Stimulated activated naive CD8-positive, alpha-beta T cell treated with anti-CD3 and anti-CD28 coated beads, Interleukin-15, Interleukin-2, amounts not matched to agents 100 ng/mL and 50 ng/mL, for 24 hours (primary cell): ENCODE results near the gene MRGPRF.

Experiments
- H3K27ac Mint-ChIP-seq: one replicate; pipeline ENCODE4 v1.8.0; 2021; ENCODE audit warnings: mild to moderate bottlenecking, mixed read lengths
- H3K27me3 Mint-ChIP-seq: one replicate; pipeline ENCODE4 v1.8.0; 2021; ENCODE audit warnings: mixed read lengths
- H3K36me3 Mint-ChIP-seq: one replicate; pipeline ENCODE4 v1.8.0; 2021; ENCODE audit warnings: low read depth, mixed read lengths
- H3K4me1 Mint-ChIP-seq: one replicate; pipeline ENCODE4 v1.8.0; 2021; ENCODE audit warnings: low read depth, mixed read lengths
- H3K4me3 Mint-ChIP-seq: one replicate; pipeline ENCODE4 v1.8.0; 2021; ENCODE audit warnings: mild to moderate bottlenecking, mixed read lengths
- H3K9me3 Mint-ChIP-seq: one replicate; pipeline ENCODE4 v1.8.0; 2021; ENCODE audit warnings: mixed read lengths

The MRGPRF gene

DNA sequence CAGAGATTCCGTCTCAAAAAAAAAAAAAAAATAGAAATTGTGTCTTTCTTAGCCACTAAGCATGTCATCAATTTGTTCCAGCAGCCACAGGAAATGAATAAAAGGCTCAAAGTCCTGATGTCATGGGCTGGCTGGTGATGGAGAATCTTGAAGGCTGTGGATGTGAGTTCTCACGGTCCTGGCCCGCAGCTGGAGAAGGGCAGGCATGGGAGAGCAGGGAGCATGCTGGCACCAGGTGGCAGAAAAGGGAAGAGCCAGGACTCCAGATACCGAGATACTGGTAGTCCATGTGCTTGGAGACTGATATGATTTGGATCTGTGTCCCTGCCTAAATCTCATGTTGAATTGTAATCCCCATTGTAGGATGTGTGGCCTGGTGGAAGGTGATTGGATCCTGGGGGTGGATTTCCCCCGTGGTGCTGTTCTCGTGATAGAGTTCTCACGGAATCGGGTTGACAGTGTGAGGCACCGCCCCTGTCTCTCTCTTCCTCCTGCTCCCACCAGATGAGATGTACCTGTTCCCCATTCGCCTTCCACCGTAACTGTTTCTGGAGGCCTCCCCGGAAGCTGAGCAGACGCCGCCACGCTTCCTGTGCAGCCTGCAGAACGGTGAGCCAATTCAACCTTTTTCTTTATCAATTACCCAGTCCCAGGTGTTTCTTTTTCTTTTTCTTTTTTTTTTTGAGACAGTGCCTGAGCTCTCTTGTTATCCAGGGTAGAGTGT, 50.4 kb downstream of the MRGPRF start:
- peaks cover 7% of the 10 kb centered on the region for H3K4me1 Mint-ChIP-seq
- H3K27me3 Mint-ChIP-seq, result no peaks in the 10 kb centered on the region
- no peaks in the 10 kb centered on the region for H3K9me3 Mint-ChIP-seq
- no peak overlapping the region for H3K4me3 Mint-ChIP-seq
- H3K36me3 Mint-ChIP-seq, result no peaks in the 10 kb centered on the region
- no peak overlapping the region for H3K27ac Mint-ChIP-seq

DNA sequence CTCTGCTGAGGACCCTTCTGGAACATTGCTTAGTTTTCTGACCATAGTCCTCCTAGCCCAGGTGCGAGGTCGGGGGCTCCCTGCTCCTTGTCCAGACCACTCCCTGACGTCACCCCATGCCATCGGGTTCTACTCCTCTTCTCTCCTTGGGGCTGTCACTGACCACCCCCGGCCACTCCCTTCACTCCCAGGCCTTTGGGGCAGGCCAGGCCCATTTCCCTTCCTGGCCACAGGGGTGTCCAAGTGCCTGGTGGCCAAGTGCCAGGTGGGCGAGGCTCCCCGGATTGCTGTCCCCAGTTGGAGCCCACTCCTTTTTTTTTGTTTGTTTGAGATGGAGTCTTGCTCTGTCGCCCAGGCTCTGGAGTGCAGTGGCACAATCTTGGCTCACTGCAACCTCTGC, 51.8 kb downstream of the MRGPRF start:
- Mint-ChIP-seq H3K27me3 (no peaks in the 10 kb centered on the region), H3K27ac (no peak overlapping the region), H3K4me3 (no peak overlapping the region), H3K36me3 (no peaks in the 10 kb centered on the region), H3K9me3 (no peaks in the 10 kb centered on the region), H3K4me1 (peaks cover 7% of the 10 kb centered on the region)

DNA sequence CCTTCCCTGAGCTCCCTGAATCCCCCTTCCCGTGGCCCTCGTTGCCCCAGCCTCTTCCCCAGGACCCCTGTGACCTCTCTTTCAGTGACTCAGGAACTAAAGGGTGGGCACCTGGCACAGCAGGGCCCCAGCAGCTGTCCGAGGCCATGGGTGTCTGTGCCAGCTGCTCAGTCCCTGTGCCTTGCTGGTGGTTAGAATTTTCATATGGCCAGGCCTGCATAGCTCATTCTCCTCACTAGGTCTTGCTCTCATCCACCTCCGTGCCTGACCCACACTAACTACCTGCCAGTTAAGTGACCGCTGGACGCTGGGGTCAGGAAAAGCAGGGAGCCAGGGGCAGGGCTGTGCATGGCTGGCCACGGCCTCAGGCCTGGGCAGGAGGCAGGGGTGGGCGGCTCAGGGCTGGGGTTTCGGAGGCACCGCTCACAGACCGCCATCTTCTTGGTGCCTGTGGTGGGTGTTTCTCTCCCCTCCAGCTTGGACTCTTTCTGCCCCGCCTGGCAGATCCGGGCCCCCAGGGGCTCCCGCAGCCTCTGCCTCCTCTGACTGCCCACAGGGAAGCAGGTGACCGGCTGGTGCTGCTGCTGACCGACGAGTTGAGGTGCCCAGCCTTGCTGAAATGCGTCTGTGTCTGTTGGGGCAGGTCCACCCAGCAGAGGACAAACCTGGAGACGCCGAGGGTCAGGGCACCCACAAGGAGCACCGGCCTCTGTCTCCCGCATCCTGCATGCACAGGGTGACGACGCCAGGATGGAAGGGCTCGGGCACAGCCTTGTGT, 52.6 kb downstream of the MRGPRF start:
- Mint-ChIP-seq H3K27me3 (no peaks in the 10 kb centered on the region), H3K27ac (no peak overlapping the region), H3K4me3 (no peak overlapping the region), H3K9me3 (no peaks in the 10 kb centered on the region), H3K4me1 (peaks cover 8% of the 10 kb centered on the region), H3K36me3 (no peaks in the 10 kb centered on the region)

DNA sequence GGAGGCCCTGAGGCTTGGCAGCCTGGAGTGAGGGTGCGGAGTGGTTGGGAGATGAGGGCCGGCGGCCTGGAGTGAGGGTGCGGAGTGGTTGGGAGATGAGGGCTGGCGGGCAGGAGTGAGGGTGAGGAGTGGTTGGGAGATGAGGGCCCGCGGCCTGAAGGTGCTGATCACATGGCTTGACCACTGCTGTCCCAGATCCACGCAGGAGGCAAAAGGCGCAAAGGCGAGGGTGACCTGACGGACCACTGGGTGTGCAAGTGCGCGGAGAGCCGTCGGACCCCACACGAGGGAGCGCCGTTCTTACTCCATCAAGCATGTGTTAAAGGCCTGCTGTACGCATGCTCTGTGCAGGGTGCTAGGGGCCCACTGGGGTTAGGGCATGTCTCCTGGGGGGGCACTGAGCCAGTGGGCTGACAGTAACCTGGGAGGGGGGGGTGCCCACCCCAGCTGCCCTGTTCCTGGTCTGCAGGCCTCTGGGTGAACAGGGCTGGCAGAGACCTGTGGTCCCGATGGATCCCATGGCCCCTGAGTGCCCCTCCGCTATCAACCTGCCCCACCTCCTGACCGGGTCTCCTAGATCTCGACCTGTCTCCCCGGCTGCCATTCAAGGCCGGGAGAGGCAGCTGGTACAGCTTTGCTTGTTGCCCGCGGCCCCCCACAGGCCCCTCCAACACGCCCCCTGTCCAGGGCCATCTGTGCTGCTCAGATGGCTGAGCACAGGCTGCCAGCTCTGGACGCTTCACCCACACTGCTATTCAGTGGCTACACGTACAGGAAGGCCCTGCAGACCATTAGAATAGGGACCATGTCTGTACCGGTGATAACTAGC, 53.4 kb downstream of the MRGPRF start:
- no peaks in the 10 kb centered on the region for H3K9me3 Mint-ChIP-seq
- no peak overlapping the region for H3K4me3 Mint-ChIP-seq
- peaks cover 11% of the 10 kb centered on the region for H3K4me1 Mint-ChIP-seq
- H3K27me3 Mint-ChIP-seq, result no peaks in the 10 kb centered on the region
- H3K27ac Mint-ChIP-seq, result no peak overlapping the region
- H3K36me3 Mint-ChIP-seq, result no peaks in the 10 kb centered on the region

DNA sequence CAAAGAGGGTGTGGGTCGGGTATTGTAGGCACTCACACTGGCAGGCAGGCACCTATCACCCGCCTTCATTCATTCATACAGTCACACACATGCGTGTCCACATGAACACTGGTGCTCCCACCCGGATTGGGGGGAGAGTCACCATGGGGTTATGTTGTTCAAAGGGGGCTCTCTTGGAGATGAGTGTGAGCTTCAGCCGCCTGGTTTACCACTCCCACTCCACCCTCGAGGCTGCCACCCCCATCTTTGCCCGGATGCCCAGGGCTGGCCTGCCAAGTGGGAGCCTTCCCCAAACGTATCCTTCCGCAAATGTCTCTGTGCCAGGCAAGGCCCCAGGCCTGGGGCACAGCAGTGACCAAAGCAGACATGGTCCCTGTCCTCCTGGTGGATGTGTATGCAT, 54.8 kb downstream of the MRGPRF start:
- no peak overlapping the region for H3K27ac Mint-ChIP-seq
- peaks cover 11% of the 10 kb centered on the region for H3K4me1 Mint-ChIP-seq
- no peaks in the 10 kb centered on the region for H3K27me3 Mint-ChIP-seq
- no peaks in the 10 kb centered on the region for H3K36me3 Mint-ChIP-seq
- no peak overlapping the region for H3K4me3 Mint-ChIP-seq
- no peaks in the 10 kb centered on the region for H3K9me3 Mint-ChIP-seq

DNA sequence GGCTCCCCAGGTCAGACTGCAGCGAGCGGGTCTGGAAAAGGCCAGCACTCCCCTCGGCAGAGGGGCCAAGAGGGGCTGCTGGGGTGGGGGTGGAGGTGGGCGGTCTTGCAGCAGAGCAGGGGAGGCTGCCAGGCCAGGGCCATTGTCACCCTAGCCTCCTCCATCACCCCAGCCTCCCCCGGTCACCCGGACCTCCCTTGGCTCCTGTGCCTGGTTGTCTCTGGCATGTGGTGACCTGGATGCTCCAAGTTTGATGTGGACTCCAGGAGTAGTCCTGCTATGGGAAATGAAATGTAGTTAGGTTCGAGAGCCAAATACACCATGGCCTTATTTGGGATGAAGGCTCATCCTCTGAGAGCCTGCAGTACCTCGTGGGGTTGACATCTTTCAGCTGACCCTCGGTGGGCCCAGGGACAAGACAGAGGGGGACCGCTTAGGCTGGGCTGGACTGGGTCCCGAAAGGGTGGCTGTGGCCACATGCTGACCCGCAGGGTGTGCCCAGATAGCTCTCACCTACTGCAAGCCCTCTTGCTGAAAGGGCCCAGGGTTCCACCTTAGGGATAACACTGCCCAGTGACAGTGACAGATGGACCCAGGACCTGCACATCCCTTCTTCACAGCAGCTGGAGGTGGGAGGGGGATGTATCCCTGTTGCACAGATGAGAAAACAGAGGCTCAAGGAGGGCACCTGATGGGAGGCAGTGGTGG, 56.3 kb downstream of the MRGPRF start:
- Mint-ChIP-seq H3K27me3 (no peaks in the 10 kb centered on the region), H3K9me3 (no peaks in the 10 kb centered on the region), H3K4me1 (peaks cover 3% of the 10 kb centered on the region), H3K4me3 (no peak overlapping the region), H3K27ac (no peak overlapping the region), H3K36me3 (no peaks in the 10 kb centered on the region)

DNA sequence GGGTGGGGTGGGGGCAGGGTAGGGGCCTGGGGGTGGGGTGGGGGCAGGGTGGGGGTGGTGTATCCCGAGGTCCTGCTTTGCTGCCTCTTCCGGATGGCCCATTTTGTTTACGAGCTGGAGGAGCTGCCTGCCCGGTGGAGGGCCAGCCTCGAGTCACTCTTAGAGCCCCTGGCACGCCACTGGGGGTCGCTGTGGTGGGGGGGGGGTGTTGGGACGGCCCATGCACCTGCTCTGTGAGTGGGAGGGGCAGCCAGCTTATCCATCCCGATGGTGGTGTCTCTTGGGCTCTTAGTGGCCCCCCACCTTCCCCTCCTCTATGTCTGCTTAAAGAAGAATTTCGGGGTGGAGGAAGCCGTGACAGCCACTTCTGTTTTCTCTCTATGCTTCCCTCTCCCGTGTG, 56.9 kb downstream of the MRGPRF start:
- Mint-ChIP-seq H3K27ac (no peak overlapping the region), H3K9me3 (no peaks in the 10 kb centered on the region), H3K27me3 (no peaks in the 10 kb centered on the region), H3K36me3 (no peaks in the 10 kb centered on the region), H3K4me1 (peaks cover 3% of the 10 kb centered on the region), H3K4me3 (no peak overlapping the region)

DNA sequence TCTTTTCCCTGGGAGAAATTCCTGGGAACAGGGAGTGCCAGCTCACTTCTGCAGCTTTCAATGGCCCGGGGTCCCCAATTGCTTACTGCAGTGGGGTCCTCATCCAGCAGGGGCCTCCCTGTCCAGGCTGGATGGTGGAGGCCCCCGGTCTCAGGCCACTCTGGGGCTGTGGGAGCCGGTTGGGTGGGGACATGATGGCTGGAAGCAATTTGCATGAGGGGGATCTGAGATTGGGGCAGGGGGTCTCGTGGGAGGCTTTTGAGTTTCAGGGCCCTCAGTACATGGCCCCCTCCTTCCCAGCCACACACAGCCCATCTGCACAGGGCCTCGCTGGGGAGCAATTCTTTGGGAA, 57.5 kb downstream of the MRGPRF start:
- H3K36me3 Mint-ChIP-seq, result no peaks in the 10 kb centered on the region
- no peak overlapping the region for H3K27ac Mint-ChIP-seq
- no peak overlapping the region for H3K4me3 Mint-ChIP-seq
- peaks cover 3% of the 10 kb centered on the region for H3K4me1 Mint-ChIP-seq
- H3K9me3 Mint-ChIP-seq, result no peaks in the 10 kb centered on the region
- H3K27me3 Mint-ChIP-seq, result no peaks in the 10 kb centered on the region

DNA sequence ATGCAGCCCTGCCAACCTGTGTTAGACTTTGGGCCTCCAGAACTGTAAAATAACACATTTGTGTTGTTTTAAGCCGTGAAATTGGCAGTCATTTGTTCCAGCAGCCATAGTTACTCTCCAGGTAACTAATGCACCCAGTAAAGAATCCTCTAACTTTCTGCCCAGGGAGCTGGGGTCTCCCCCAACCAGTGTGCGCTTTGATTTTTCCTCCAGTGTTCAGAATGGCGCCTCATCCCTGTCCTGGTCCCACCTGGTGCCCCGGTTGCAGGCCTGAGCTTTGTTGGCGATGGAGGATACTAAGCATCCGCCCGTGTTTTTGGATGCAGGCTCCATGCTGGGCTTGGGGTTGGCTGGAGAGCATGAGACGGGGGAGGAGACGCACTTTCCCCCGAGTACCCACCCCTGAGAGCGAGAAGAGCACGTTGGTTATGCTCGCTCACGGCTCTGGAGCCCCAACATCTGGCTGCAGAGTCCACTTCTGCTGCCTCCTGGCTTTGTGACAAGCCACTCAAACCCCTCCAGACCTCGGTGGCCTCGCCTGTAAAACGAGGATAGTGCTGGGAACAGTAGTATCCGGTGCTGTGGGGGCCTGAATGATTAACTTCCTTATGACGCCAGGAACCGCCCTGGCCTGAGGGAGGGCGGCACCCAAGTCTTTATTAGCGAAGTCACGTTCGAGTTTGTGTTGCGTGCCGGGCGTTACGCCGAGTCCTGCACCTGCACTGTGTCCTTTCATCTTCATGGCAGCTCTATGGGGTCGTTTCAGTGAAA, 58.0 kb downstream of the MRGPRF start:
- Mint-ChIP-seq H3K9me3 (no peaks in the 10 kb centered on the region), H3K27me3 (no peaks in the 10 kb centered on the region), H3K4me1 (peaks cover 3% of the 10 kb centered on the region), H3K27ac (no peak overlapping the region), H3K36me3 (no peaks in the 10 kb centered on the region), H3K4me3 (no peak overlapping the region)
